Activated CD8-positive, alpha-beta memory T cell treated with anti-CD3 and anti-CD28 coated beads, Interleukin-2, amount 10 ng/mL, durations not matched to agents 7 days and 5 days (primary cell): Measurements from ENCODE around the gene CNGB1. TPM values are rescaled to one million over a fixed set of nuclear protein-coding genes. Genes with fewer than 3 reads are reported as not detected.

Source experiments
- ATAC-seq: fragments of 150-1000 bp; cut with Tn5 transposase; one replicate; pipeline ENCODE4 v1.10.0; 2021; ENCODE audit warnings: moderate library complexity
- CTCF ChIA-PET: fragments of 350-600 bp; sonication (Branson Sonifier 250); formaldehyde crosslinking; loops from one replicate; lab custom pipeline; 2021; ENCODE audit warnings: antibody characterized with exemption; lab: Charles Lee
- DNase-seq: peaks from one replicate; pipeline ENCODE4 v3.0.0-alpha.2; 2020
- H3K27ac Mint-ChIP-seq: one replicate; pipeline ENCODE4 v1.8.0; 2021; ENCODE audit warnings: mild to moderate bottlenecking, mixed read lengths
- H3K27me3 Mint-ChIP-seq: one replicate; pipeline ENCODE4 v1.8.0; 2021; ENCODE audit warnings: mixed read lengths
- H3K36me3 Mint-ChIP-seq: one replicate; pipeline ENCODE4 v1.8.0; 2021; ENCODE audit warnings: mild to moderate bottlenecking, mixed read lengths
- H3K4me1 Mint-ChIP-seq: one replicate; pipeline ENCODE4 v1.8.0; 2021; ENCODE audit warnings: mixed read lengths
- H3K4me3 Mint-ChIP-seq: one replicate; pipeline ENCODE4 v1.8.0; 2021; ENCODE audit warnings: mild to moderate bottlenecking, moderate library complexity, mixed read lengths
- H3K9me3 Mint-ChIP-seq: one replicate; pipeline ENCODE4 v1.8.0; 2022; ENCODE audit warnings: low read depth, mixed read lengths
- total RNA-seq, 2 experiments: library from RNA; stranded (reverse); gene quantifications; one replicate each; pipeline ENCODE4 v1.2.3, GENCODE V29; 2021

The CNGB1 gene
- total RNA-seq, 2 experiments from 2014 or later, result not detected

GRCh38 chr16:57962756-57963155 is 8.2 kb downstream of the CNGB1 start:
- H3K27ac Mint-ChIP-seq, result no peak overlapping the region
- DNase-seq, result no peak
- CTCF ChIA-PET, result no interaction called here
- H3K4me3 Mint-ChIP-seq, result no peak overlapping the region
- no peaks in the 10 kb centered on the region for H3K36me3 Mint-ChIP-seq
- no peak for ATAC-seq
- H3K4me1 Mint-ChIP-seq, result no peaks in the 10 kb centered on the region
- no peaks in the 10 kb centered on the region for H3K9me3 Mint-ChIP-seq
- no peaks in the 10 kb centered on the region for H3K27me3 Mint-ChIP-seq

GRCh38 chr16:57962046-57962445 is 8.9 kb downstream of the CNGB1 start:
- H3K4me1 Mint-ChIP-seq, result no peaks in the 10 kb centered on the region
- no peaks in the 10 kb centered on the region for H3K9me3 Mint-ChIP-seq
- ATAC-seq (no peak), DNase-seq (no peak)
- H3K4me3 Mint-ChIP-seq, result no peak overlapping the region
- no peaks in the 10 kb centered on the region for H3K27me3 Mint-ChIP-seq
- CTCF ChIA-PET, result no interaction called here
- H3K36me3 Mint-ChIP-seq, result no peaks in the 10 kb centered on the region
- no peak overlapping the region for H3K27ac Mint-ChIP-seq

- no peaks in the 10 kb centered on the region for H3K9me3 Mint-ChIP-seq
- H3K27ac Mint-ChIP-seq, result no peak overlapping the region
- H3K4me3 Mint-ChIP-seq, result no peak overlapping the region
- DNase-seq, result no peak
- ATAC-seq, result no peak
- no peaks in the 10 kb centered on the region for H3K27me3 Mint-ChIP-seq
- CTCF ChIA-PET, result no interaction called here
- no peaks in the 10 kb centered on the region for H3K36me3 Mint-ChIP-seq
- H3K4me1 Mint-ChIP-seq, result no peaks in the 10 kb centered on the region
Observed at GRCh38 chr16:57961538-57961937, 9.4 kb downstream of the CNGB1 start.

- Mint-ChIP-seq H3K36me3 (no peaks in the 10 kb centered on the region), H3K9me3 (no peaks in the 10 kb centered on the region), H3K4me3 (no peak overlapping the region), H3K27me3 (no peaks in the 10 kb centered on the region), H3K4me1 (no peaks in the 10 kb centered on the region), H3K27ac (no peak overlapping the region)
- ATAC-seq (no peak), DNase-seq (no peak)
- CTCF ChIA-PET, result no interaction called here
Observed at GRCh38 chr16:57960826-57961472, 10.0 kb downstream of the CNGB1 start.

- Mint-ChIP-seq H3K9me3 (no peaks in the 10 kb centered on the region), H3K27me3 (no peaks in the 10 kb centered on the region), H3K4me3 (no peak overlapping the region), H3K36me3 (no peaks in the 10 kb centered on the region), H3K4me1 (no peaks in the 10 kb centered on the region), H3K27ac (no peak overlapping the region)
- no peak for DNase-seq
- no peak for ATAC-seq
- CTCF ChIA-PET, result no interaction called here
Observed at GRCh38 chr16:57960310-57960709, 10.6 kb downstream of the CNGB1 start.

GRCh38 chr16:57959804-57960203 is 11.1 kb downstream of the CNGB1 start:
- CTCF ChIA-PET, result no interaction called here
- no peaks in the 10 kb centered on the region for H3K27me3 Mint-ChIP-seq
- no peak for ATAC-seq

GRCh38 chr16:57959121-57959520 is 11.8 kb downstream of the CNGB1 start:
- ATAC-seq, result no peak
- Mint-ChIP-seq H3K9me3 (no peaks in the 10 kb centered on the region), H3K27me3 (no peaks in the 10 kb centered on the region), H3K4me1 (no peaks in the 10 kb centered on the region), H3K36me3 (no peaks in the 10 kb centered on the region), H3K4me3 (no peak overlapping the region), H3K27ac (no peak overlapping the region)
- DNase-seq, result no peak
- CTCF ChIA-PET, result no interaction called here

More at GRCh38 chr16:57959804-57960203, 11.1 kb downstream of the CNGB1 start:
- Mint-ChIP-seq H3K9me3 (no peaks in the 10 kb centered on the region), H3K4me1 (no peaks in the 10 kb centered on the region), H3K27ac (no peak overlapping the region), H3K36me3 (no peaks in the 10 kb centered on the region), H3K4me3 (no peak overlapping the region)
- no peak for DNase-seq

- H3K27me3 Mint-ChIP-seq, result no peaks in the 10 kb centered on the region
- CTCF ChIA-PET, result no interaction called here
- no peak for ATAC-seq
- no peak overlapping the region for H3K4me3 Mint-ChIP-seq
- H3K36me3 Mint-ChIP-seq, result no peaks in the 10 kb centered on the region
- H3K27ac Mint-ChIP-seq, result no peak overlapping the region
- H3K4me1 Mint-ChIP-seq, result no peaks in the 10 kb centered on the region
- H3K9me3 Mint-ChIP-seq, result no peaks in the 10 kb centered on the region
- no peak for DNase-seq
Observed at GRCh38 chr16:57958544-57958943, 12.4 kb downstream of the CNGB1 start.

GRCh38 chr16:57957673-57958392 is 13.1 kb downstream of the CNGB1 start:
- no peak for ATAC-seq
- CTCF ChIA-PET, result no interaction called here
- H3K4me1 Mint-ChIP-seq, result no peaks in the 10 kb centered on the region
- H3K36me3 Mint-ChIP-seq, result no peaks in the 10 kb centered on the region
- no peaks in the 10 kb centered on the region for H3K9me3 Mint-ChIP-seq
- H3K27me3 Mint-ChIP-seq, result no peaks in the 10 kb centered on the region
- no peak overlapping the region for H3K27ac Mint-ChIP-seq
- no peak overlapping the region for H3K4me3 Mint-ChIP-seq
- DNase-seq, result no peak

GRCh38 chr16:57956924-57957672 is 13.8 kb downstream of the CNGB1 start:
- no peaks in the 10 kb centered on the region for H3K36me3 Mint-ChIP-seq
- no peak overlapping the region for H3K27ac Mint-ChIP-seq
- DNase-seq (no peak), ATAC-seq (no peak)
- CTCF ChIA-PET, result no interaction called here
- H3K4me1 Mint-ChIP-seq, result no peaks in the 10 kb centered on the region
- no peaks in the 10 kb centered on the region for H3K27me3 Mint-ChIP-seq
- no peak overlapping the region for H3K4me3 Mint-ChIP-seq
- no peaks in the 10 kb centered on the region for H3K9me3 Mint-ChIP-seq

GRCh38 chr16:57956270-57956808 is 14.6 kb downstream of the CNGB1 start:
- CTCF ChIA-PET, result interaction anchor here (1.5 kb wide), 1 partner anchor 10 kb away, joined by 3 read pairs; no protein-coding TSS in a partner anchor

GRCh38 chr16:57955572-57956188 is 15.2 kb downstream of the CNGB1 start:
- Mint-ChIP-seq H3K36me3 (no peaks in the 10 kb centered on the region), H3K9me3 (no peaks in the 10 kb centered on the region), H3K4me1 (no peaks in the 10 kb centered on the region), H3K27me3 (peaks cover 3% of the 10 kb centered on the region), H3K4me3 (no peak overlapping the region), H3K27ac (no peak overlapping the region)
- CTCF ChIA-PET, result interaction anchor here (1.5 kb wide), 1 partner anchor 10 kb away, joined by 3 read pairs; no protein-coding TSS in a partner anchor
- ATAC-seq (no peak), DNase-seq (no peak)

More at GRCh38 chr16:57956270-57956808, 14.6 kb downstream of the CNGB1 start:
- H3K27ac Mint-ChIP-seq, result no peak overlapping the region
- ATAC-seq (no peak), DNase-seq (no peak)
- H3K9me3 Mint-ChIP-seq, result no peaks in the 10 kb centered on the region
- no peak overlapping the region for H3K4me3 Mint-ChIP-seq
- no peaks in the 10 kb centered on the region for H3K4me1 Mint-ChIP-seq
- H3K36me3 Mint-ChIP-seq, result no peaks in the 10 kb centered on the region
- H3K27me3 Mint-ChIP-seq, result no peaks in the 10 kb centered on the region

GRCh38 chr16:57953857-57954256 is 17.1 kb downstream of the CNGB1 start:
- H3K4me1 Mint-ChIP-seq, result no peaks in the 10 kb centered on the region
- no peak overlapping the region for H3K27ac Mint-ChIP-seq
- CTCF ChIA-PET, result interaction anchor here (2.0 kb wide), 1 partner anchor 48 kb away, joined by 5 read pairs; the partner anchor contains the start of gene USB1
- ATAC-seq (no peak), DNase-seq (no peak)
- H3K27me3 Mint-ChIP-seq, result peaks cover 3% of the 10 kb centered on the region
- H3K4me3 Mint-ChIP-seq, result no peak overlapping the region
- no peaks in the 10 kb centered on the region for H3K9me3 Mint-ChIP-seq
- no peaks in the 10 kb centered on the region for H3K36me3 Mint-ChIP-seq
